GM19372 (cell line): ENCODE measurements around the gene GPX1.
A peak's percentile ranks its signal among the peaks of the same experiment; 100 is the strongest.
"Not testable (repeated sequence)": the region's sequence is repeated elsewhere in the genome, so short reads cannot be mapped to it uniquely, and the experiment has no call there.

Source experiments
- ATAC-seq: cut with Tn5 transposase; IDR thresholded peaks from one replicate; pipeline ENCODE4 v1.9.1; 2021; ENCODE audit warnings: mild to moderate bottlenecking, low read depth, moderate library complexity; ENCODE audit not compliant: unreplicated experiment

The GPX1 gene

DNA sequence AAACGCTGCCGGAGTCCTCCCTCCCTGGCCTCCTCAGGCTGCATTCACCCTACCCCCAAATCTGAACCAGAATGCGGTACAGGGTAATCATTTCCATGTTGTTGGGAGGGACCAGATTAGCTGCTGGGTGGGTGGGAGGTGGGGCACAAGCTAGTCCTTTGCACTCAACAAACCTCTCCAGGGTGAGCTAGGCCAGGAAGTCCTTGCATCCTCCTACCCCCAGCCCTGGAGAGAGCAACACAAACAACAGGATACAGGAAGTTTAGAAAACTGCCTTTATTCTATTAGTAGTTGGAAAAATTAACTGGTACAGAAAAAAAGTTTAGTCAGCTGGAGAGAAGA, 702 bp upstream of the GPX1 start:
- ATAC-seq, result no peak

DNA sequence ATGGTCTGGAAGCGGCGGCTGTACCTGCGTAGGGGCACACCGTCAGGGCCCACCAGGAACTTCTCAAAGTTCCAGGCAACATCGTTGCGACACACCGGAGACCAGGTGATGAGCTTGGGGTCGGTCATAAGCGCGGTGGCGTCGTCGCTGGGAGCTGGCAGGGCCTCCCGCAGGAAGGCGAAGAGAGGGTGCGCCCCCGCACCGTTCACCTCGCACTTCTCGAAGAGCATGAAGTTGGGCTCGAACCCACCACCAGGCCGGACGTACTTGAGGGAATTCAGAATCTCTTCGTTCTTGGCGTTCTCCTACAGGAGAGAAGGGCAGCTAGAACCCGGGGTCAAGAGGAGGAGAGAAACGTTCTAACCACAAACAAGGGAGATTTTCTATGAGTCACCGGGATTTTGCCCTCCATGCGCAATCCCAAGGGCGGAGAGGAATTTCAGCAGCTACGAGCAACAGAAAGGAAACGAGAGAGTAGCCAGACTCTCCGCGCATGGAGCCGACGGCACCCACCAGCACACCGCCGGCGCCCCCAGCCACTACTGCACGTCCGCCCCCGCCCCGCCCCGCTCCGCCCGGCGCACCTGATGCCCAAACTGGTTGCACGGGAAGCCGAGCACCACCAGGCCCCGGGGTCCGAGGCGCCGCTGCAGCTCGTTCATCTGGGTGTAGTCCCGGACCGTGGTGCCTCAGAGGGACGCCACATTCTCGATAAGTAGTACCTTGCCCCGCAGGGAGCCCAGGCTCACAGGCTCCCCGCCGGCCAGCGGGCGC, 523 bp downstream of the GPX1 start:
- peak; percentile 37 for ATAC-seq

DNA sequence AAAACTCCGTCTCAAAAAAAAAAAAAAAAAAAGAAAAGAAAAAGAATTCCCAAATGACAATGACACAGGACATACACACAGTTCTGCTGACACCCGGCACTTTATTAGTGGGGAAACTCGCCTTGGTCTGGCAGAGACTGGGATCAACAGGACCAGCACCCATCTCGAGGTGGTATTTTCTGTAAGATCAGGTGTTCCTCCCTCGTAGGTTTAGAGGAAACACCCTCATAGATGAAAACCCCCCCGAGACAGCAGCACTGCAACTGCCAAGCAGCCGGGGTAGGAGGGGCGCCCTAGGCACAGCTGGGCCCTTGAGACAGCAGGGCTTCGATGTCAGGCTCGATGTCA, 1.1 kb downstream of the GPX1 start:
- ATAC-seq, result not testable (repeated sequence)

DNA sequence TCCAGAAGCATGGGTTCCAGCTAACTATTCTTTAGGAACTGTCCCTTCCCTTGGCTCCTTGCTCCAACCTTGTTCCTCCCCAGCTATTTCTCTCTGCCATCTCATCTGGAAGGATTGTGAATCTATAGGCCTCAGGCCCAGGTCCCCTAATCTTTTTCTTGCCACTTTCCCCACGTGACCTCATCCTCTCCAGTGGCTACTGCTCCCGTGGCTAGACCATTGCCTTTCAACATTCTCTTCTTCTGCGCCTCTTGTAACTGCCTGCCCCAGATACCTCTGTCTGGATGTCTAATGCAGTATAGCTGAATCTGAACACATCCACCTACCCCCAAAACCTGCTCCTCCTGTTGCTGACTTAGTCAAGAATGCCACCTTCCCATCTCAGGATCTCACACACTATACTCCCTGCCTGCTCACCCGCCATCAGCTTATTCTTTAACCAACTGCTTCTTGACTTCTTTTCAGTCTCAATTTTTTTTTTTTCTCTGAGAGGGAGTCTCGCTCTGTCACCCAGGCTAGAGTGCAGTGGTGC, 5.2 kb downstream of the GPX1 start:
- ATAC-seq, result no peak

DNA sequence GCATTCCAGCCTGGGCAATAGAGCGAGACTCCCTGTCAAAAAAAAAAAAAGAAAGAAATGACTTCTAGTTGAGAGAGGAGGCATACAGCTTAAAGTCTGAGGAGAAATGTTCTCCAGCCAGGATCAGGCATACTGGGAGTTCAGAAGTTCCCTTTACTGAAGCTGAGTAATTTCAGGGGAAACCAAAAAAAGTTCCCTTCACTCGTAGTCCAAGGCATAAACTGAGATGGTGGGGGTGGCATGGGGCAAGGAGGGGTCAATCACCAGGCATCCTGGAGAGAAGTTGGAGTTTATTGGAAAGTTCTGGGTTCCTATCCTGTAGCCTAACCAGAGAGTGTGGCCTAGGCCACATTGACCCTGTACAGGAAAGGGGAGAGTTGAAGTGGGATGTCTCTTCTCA, 5.9 kb downstream of the GPX1 start:
- no peak for ATAC-seq

DNA sequence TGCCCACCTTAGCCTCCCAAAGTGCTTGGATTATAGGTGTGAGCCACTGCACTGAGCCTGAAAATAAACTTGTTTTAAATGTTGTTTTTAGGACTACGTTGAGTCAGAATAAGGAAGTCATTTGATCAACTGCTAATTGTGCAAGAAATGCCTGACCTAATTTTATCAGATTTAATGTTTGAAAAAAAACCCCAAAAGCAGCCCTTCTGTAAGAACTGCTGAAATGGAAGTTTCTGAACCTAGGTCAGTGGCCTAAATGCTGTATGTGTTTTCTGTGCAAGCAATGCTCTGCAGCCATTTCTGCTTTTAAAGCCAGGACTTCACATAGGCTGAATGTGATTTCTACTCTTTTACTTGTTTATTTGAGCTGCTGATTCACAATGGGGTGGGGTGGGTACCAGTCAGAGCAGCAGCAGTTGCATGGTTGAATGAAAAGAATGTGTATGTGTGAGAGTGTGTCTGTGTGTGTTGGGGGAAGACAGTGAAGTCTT, 6.6 kb downstream of the GPX1 start:
- ATAC-seq, result no peak

DNA sequence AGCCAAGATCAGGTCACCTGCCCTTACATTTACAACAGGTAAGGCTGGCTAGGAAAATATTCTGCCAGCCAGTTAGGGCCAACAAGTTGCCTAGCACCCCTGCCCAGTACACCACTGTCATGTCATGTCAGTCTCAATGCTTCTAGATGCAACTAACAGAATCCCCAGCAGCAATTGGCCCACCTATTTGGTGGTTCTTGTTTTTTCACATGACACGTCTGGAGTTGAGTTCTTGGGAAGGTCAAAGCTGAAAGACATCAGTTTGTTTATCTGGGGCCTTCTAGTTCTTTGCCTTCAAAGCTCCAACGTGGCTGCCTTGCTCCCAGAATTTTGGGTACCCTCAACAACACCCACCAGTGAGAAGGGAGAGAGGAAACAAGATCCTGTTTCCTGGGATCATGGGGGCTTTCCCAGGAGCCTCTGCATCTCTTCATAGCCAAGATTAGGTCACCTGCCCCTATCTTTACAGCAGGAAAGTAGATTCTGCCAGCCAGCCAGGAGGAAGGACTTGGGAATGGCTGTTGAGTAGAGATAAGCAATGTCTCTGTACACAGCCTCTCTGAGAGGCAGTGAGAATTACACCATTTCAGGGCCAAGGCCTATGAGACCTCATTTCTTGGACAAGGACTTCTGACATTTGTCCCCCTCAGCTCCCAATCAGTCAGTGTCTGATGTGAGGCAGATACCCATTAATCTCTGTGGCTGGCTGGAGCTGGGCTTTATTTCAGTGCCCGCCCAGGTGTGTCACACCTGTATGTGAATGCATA, 8.6 kb downstream of the GPX1 start:
- no peak for ATAC-seq

DNA sequence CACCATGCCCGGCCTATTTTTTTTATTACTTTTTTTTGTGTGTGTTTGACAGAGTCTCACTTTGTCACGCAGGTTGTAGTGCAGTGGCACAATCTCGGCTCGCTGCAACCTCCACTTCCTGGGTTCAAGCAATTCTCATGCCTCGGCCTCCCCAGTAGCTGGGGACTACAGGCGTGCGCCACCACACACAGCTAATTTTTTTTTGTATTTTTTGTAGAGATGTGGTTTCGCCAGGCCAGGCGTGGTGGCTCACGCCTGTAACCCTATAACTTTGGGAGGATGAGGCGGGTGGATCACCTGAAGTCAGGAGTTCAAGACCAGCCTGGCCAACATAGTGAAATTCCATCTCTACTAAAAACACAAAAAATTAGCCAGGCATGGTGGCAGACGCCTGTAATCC, 9.8 kb downstream of the GPX1 start:
- ATAC-seq, result not testable (repeated sequence)

DNA sequence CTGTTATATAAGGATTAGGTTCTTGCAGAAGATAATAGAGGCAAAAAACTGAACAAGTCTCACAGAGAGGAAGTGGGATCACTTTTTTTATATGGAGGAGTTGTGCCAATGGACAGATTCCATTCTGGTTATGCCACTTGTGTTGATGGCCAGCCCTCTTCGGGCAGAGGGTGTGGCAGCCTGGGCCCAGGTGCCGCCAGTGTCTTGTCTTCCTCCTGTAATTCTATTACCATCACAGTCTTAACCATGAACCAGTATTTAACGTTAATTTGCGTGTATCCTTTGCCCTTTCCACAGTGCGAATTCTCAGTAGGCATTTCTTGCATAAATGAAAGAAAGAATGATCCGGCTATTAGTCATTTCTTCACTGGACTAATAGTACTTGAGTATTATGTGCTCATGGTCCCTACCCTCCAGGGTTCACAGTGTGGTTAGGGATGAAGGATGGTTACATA, 11.3 kb downstream of the GPX1 start:
- no peak for ATAC-seq

DNA sequence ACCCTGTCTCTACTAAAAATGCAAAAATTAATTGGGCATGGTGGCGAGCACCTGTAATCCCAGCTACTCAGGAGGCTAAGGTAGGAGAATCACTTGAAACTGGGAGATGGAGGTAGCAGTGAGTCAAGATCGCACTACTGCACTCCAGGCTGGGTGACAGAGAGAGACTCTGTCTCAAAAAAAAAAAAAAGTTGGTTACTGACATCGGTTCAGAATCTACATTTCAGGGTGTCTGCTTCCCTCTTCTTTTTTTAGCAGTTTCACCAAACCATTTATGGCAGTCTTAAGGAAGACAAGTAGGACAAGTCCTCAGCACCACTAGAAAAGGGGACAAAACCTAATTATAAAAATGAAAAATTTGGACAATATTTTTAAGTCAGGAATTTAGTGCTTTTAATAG, 15.0 kb downstream of the GPX1 start:
- ATAC-seq, result no peak

DNA sequence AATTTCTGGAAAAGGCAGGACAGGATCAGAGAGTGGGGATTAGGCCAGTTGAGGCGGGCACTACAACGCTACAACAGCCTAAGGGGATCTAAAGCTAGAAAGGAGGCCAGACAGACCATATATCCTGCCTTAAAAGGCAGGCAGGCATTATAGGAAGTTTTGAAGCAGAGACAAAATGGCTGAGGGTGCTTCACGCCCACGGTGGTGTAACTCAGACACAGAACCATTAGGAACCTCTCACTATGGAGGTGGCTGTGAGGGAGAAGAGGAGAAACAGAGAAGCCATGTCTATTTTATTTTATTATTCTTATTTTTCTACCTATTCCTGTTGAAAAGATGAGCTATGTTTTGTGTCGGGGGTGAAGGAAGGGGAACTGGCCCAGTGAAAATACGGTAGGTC, 16.2 kb downstream of the GPX1 start:
- ATAC-seq, result no peak

DNA sequence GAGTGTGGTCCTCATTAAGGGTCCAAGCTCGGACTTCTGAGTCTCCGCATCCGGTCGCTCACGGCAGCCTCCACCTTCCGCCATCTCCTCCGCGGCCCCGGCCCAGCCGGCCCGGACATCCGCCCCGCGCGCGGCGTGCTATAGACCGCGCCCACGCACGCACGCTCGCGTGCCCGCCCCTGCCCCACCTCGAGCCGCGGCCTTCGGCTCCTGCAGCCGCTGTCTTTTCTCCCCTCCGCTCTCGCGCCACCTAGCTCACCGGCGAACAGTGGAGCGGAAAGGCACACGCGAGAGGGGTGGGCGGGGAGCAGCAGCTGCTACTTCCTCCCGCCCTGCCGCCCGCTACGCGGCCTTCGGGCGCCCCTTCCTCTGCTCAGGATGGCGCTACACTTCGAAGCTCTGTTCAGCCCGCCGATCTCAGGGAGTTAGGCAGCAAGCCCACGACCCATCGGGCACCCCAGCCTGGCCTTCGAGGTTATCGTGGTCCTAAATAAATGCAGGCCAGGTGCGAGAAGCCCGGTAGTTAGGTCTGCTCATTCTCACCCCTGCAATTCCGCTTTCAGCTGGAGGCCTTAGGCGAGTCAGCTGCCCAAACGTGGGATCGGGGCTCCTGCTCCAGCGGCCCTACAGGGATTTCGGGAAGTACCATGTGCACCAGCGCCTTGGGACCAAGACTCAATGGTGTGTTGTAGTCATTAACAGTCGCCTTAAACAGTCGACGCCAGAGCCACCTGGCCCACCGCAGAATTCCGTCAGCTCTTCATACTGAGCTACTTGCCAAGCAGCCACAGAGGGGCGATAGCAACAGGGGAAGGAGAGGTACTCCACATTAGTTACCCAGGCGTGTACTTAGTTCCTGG, 18.0 kb downstream of the GPX1 start, which contains the start of gene USP4:
Gene USP4, minus strand, starts transcription at position 113 of the 860 bp plus-strand sequence. Its CDS starts 29 bp downstream, at position 84.
- peak; percentile 85 for ATAC-seq

DNA sequence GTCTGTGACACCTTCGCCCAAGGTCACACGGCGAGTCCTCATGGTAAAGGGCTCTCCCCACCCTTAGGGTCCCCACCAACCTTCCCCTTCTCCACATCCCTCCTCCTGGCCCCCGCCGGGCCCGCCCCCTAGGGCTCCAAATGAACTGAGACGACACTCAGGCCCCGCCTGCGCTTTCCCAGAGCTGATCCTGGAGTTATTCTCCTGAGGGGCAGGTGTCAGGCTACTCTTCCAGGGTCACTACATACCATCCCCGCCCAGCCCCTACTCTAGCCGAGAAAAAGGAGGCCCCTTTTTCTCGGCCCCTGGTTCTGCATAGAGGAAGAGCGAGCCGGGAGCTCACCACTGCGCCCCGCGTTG, 18.6 kb downstream of the GPX1 start:
- ATAC-seq, result peak; percentile 4

DNA sequence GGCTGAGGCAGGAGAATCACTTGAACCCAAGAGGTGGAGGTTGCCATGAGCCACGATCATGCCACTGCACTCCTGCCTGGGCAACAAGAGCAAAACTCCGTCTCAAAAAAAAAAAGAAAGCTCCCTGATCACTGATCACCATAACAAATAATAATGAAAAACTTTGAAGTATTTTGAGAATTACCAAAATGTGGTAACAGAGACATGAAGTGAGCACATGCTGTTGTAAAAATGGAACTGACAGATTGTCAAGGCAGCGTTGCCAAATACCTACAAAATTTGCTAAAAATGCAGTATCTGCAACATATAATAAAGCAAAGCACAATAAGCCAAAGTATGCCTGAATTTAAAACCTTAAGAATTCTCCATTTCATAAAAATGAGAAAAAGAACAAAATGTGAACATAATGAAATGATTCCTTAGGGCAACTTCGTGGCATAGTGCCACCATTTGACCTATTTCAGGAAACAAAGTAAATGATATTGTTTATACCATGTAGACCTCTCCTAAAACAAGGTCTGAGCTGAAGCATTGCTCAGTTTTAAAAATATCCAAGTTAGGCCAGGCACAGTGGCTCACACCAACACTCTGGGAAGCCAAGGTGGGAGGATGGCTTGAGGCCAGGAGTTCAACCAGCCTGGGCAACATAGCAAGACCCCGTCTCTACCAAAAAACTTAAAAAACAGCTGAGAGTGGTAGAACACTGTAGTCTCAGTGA, 24.1 kb downstream of the GPX1 start:
- no peak for ATAC-seq

DNA sequence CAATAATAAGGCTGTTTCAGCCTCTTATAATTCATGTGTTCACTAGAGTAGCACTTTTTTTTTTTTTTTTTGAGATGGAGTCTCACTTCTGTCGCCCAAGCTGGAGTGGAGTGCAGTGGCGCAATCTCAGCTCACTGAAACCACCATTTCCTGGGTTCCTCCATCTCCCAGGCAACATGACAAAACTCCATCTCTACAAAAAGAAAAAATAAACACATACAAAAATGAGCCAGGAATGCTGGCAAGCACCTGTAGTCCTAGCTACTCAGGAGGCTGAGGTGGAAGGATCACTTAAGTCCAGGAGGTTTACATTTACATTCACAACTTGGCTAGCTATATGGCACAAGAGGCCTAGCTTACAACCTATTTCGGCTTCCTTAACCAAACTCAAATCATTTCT, 25.1 kb downstream of the GPX1 start:
- no peak for ATAC-seq

DNA sequence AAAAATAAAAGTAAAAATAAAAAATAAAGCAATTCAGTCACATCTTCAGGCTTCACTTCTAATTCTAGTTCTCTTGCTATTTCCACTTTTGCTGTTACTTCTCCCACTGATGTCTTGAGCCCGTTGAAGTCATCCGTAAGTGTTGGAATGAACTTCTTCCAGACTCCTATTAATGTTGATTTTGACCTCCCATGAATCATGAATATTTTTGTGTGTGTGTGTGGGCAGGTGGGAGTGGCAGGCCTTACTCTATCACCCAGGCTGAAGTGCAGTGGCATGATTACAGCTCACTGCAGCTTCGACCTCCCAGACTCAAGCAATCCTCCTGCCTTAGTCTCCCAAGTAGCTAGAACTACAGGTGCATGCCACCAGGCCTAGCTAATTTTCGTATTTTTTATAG, 29.0 kb downstream of the GPX1 start:
- no peak for ATAC-seq

DNA sequence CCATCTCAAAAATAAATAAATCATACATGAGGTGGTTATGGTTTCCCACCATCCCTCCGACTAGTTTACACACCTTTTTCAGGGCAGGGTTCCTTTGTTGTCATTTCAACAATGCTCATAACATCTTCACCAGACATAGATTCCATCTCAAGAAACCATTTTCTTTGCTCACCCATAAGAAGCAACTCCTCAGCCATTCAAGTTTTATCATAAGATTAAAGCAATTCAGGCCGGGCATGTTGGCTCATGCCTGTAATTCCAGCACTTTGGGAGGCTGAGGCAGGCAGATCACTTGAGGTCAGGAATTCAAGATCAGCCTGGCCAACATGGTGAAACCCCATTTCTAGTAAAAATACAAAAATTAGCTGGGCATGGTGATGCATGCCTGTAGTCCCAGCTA, 29.8 kb downstream of the GPX1 start:
- ATAC-seq, result not testable (repeated sequence)

DNA sequence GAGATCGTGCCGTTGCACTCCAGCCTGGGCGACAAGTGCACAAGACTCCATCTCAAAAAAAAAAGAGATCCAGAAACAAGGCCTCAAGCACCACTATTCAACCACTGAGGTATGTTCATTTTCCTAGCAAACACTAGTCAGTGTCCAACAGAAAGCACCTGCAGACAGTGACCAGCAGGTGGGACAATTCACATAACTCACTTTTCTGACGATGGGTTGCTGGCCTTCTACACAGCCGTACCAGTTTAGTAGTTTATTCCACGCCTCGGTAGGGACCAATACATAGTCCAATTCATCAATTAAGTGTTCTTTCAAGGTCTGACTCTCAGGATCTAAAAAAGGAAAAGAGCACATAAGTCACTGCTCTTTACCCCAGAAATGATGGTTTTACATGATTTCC, 30.7 kb downstream of the GPX1 start:
- ATAC-seq, result no peak

DNA sequence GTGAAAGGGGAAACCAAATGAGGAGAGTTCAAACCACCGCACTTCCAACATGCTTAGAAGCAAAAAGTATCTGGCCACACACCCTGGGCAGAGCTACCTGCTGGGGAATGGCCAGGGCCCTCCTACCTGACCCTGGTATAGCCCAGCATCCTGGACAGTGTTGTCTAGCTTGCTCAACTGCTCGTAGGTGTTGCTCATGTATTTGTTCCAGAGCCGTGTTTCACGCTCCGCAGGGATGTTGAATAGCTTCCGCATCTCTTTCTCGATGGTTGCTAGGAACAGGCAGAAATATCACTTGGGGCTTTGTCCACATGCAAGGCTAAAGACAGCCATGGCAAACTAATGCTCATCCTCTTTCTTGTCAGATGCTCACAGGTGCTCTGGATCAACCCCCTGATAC, 33.4 kb downstream of the GPX1 start:
- no peak for ATAC-seq
